HG03135 (cell line): ENCODE measurements around the gene SEC11A.
"Not testable (repeated sequence)": the region's sequence is repeated elsewhere in the genome, so short reads cannot be mapped to it uniquely, and the experiment has no call there.

ENCODE experiments used
- ATAC-seq: cut with Tn5 transposase; IDR thresholded peaks from one replicate; pipeline ENCODE4 v1.9.1; 2021; ENCODE audit warnings: mild to moderate bottlenecking, moderate library complexity; ENCODE audit not compliant: unreplicated experiment

SEC11A gene

DNA sequence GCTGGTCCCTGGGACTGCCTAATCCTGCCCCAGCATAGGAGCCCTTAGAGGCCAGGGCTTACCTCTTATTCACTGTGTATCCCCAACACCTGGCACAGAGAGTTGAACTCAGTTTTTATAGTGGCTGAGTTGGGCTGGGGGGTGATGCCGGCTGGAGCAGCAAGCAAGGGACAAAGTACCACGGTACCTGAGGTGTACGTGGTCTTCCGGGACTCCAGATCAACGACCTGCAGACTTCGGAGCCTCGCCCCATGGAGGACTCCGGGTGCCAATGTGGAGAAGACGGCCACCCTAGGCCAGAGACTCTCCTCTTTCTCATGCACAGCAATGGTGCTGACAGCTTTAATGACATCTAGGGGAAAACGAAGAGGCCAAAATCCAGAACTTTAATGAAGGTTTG is 69.9 kb downstream of the SEC11A start:
- no peak for ATAC-seq

DNA sequence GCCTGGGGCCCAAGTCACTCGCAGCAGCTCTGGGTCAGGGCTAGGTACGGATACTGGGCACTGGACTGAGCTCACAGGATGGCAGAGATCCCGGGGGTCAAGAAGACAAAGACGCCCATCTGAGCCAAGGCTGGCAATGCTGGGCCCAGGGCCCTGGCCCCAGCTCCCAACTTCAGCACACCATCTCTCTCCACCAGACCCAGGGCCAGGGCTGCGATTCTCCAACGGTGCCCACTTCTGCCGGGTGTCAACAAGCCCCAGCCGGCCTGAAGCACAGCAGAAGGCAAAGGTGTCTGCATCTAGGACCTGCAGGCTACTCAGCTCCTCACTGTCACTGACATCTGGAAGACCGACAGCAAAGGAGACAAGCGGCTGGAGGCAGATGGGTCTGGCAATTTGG is 70.4 kb downstream of the SEC11A start:
- ATAC-seq, result no peak

DNA sequence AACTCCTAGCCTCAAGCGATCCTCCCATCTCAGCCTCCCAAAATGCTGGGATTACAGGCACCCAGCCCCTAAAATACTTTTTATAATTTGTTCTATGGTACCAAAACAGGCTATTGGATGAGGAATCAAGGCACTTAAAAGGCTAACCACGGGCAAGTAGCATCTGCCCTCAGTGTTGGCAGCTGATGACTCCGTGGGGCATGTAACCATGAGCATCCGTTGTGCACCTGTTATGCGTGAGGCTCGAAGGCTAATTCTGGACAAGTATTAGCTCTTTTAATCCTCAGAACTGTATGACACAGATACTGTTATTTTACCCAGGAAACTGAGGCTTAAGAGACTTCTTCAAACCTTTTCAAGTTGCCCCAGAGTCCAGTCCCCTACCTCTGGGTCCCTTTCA is 72.1 kb downstream of the SEC11A start:
- ATAC-seq, result no peak

DNA sequence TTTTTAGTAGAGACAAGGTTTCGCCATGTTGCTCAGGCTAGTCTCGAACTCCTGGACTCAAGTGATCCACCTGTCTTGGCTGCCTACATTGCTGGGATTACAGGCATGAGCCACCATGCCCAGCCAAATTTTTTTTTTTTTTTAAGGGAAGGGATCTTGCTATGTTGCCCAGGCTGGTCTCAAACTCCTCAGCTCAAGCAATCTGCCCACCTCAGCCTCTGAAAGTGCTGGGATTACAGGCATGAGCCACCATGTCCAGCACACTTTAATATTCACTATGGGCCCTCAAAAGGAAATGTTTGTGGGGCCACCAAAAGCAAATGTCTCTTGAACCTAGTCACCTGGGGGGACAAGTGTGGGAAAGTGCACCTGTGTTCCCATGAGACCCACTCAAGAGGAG is 73.3 kb downstream of the SEC11A start:
- not testable (repeated sequence) for ATAC-seq

DNA sequence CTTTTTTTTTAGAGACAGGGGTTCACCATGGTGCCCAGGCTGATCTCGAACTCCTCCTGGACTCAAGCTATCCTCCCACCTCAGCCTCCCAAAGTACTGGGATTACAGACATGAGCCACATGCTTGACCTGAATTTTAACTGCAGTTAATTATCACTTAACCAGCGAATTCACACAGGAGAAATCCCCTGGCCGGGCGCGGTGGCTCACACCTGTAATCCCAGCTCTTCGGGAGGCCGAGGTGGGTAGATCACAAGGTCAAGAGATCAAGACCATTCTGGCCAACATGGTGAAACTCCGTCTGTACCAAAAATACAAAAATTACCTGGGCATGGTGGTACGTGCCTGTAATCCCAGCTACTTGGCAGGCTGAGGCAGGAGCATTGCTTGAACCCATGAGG is 74.1 kb downstream of the SEC11A start:
- not testable (repeated sequence) for ATAC-seq

DNA sequence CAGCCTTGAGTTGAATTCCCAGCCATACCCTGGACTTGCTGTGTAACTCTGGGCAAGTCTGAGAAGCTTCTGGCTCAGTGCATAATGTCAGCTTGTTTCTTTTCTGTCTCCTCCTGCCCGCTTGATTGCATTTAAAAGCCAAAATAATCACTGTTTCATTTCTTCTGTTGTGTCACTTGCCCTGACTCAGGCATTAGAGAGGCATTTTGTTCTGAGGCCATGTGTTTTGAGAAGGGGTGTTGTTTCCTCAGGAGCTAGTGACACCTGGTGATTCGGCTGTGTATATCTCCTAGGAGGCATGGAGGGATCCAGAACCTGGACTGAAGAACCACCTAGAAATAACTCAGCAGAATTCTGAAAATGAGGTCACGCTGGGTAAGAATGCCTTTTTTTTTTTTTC is 77.8 kb downstream of the SEC11A start:
- no peak for ATAC-seq

DNA sequence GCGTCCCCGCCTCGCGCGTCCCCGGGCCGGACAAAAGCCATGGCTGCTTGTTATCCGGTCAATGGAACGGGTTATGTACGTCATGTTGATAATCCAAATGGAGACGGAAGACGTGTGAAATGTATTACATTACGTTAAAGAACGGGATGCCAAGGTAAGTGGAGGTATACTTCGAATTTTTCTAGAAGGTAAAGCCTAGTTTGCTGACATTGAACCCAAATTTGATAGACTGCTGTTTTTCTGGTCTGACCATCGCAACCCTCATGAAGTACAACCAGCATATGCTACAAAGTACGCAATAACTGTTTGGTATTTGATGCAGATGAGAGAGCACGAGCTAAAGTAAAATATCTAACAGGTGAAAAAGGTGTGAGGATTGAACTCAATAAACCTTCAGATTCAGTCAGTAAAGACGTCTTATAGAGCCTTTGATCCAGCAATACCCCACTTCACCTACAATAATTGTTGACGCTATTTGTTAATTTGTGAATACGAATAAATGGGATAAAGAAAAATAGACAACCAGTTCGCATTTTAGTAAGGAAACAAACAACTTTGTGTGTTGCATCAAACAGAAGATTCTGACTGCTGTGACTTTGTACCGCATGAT is 81.6 kb downstream of the SEC11A start:
- no peak for ATAC-seq

DNA sequence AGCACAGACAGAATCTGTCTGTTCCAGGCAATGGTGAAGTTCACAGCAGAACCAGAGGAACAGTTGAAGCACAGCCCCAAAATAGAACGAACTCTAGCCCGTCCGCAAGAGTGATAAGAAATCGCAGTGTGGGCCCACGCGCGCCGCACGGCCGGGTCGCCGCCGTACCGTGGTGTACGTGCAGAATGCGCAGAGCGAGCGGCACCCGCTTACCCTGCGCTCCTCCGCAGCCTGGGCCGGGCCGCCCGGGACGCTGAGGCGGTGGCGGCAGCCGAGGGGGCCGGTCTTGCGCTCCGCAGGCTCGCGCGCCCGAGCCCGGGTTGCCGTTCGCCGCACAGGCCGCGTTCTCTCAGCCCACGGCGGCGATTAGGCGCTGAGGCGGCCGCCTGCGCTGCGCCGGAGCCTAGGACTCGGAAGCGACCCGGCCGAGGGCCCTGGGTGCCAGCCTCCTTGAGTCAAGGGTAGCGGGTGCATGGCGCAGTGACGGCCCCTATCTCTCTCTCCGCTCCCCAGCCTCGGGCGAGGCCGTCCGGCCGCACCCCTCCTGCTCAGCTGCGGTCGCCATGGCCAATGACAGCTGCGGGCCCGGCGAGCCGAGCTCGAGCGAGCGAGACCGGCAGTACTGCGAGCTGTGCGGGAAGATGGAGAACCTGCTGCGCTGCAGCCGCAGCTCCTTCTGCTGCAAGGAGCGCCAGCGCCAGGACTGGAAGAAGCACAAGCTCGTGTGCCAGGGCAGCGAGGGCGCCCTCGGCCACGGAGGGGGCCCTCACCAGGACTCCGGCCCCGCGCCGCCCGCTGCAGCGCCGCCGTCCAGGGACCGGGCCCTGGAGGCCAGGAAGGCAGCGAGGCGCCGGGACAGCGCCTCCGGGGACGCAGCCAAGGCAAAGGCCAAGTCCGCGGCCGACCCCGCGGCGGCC is 82.4 kb downstream of the SEC11A start:
- peak; percentile 38 for ATAC-seq

DNA sequence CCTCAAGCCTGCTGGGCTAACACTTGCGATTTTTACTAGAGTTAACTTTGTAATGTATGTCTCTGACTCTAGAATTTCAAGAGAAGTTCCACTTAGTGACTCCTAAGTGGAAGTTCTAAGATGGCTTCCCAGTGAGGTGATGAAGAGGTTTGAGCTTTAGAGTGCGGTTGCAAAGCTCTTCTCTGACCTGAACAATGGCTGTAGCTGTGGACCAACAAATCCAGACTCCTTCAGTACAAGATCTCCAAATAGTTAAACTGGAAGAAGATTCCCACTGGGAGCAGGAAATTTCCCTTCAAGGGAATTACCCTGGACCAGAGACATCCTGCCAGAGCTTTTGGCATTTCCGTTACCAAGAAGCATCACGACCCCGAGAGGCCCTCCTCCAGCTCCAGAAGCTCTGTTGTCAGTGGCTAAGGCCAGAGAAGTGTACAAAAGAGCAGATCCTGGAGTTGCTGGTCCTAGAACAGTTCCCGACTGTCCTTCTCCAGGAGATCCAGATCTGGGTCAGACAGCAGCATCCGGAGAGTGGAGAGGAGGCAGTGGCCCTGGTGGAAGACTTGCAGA is 84.2 kb downstream of the SEC11A start:
- ATAC-seq, result no peak

DNA sequence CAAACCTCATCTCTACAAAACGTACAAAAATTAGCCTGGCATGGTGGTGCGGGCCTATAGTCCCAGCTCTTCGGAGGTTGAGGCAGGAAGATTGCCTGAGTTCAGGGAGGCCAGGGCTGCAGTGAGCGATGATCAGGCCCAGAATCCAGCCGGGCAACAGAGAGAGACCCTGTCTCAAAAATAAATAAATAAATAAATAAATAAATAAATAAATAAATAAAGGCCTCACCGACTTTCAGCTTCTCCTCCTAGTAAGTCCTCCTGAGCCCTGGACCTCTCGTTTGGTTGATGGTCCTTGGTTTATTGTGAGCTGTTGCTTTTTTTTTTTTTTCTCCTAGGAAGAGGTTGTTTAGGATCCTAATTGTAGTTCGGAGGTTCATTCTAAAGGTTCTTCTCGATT is 86.9 kb downstream of the SEC11A start:
- ATAC-seq, result no peak

DNA sequence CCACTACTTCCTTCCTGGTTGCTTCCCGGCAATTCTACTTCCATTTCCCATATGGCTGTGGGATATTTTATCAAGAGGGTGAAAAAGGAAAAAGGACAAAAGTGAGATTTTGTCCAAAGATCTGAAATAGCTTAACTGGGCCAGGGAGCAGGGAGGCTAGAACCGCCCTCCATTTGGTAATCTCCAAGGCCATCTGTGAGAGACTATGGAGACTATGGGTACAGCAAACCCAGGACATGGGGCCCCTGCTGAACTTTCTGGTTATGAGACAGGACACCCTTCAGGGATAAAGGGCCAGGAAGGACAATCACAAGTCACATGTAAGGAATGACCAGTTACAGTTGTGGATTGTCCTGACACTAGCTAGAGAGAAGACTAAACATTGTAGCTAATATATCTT is 90.8 kb downstream of the SEC11A start:
- no peak for ATAC-seq

DNA sequence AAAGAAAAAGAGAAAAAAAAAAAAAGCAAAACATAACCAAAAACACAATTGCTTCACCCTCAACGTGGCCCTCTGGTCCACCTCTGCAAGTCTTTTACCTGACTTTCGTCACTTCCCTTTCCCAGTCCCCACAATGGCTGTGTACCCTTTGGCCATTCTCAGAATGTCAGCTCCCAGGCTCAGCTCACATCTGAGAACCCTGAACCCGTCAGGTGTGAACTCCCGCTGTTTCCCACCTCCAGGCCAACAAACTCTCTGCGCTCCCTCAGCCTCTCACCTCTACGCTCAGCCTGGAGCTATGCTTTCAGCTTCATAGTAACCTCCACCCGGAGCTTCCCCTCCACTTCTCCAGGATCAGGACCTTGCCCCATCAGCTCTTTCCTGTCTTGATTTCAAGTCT is 91.6 kb downstream of the SEC11A start:
- ATAC-seq, result no peak

DNA sequence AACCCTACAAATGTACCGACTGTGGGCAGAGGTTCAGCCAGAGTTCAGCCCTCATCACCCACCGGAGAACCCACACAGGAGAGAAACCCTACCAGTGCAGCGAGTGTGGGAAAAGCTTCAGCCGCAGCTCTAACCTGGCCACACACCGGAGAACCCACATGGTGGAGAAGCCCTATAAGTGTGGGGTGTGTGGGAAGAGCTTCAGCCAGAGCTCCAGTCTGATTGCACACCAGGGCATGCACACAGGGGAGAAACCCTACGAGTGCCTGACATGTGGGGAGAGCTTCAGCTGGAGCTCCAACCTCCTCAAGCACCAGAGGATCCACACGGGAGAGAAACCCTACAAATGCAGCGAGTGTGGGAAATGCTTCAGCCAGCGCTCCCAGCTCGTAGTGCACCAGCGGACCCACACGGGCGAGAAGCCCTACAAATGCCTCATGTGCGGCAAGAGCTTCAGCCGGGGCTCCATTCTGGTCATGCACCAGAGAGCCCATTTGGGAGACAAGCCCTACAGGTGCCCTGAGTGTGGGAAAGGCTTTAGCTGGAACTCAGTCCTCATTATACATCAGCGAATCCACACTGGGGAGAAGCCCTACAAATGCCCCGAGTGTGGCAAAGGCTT is 94.5 kb downstream of the SEC11A start:
- ATAC-seq, result no peak

DNA sequence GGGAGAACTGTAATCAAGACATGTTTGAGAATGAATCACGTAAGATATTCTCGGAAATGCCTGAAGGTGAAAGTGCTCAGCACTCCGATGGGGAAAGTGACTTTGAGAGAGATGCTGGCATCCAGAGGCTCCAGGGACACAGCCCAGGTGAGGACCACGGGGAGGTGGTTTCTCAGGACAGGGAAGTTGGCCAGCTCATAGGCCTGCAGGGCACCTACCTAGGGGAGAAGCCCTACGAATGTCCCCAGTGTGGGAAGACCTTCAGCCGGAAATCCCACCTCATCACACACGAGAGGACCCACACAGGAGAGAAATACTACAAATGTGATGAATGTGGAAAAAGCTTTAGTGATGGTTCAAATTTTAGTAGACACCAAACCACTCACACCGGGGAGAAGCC is 95.3 kb downstream of the SEC11A start:
- ATAC-seq, result no peak
